Medulla oblongata (tissue), 1 donor: Measurements from ENCODE around the gene FRAS1.
A peak's percentile ranks its signal among the peaks of the same experiment; 100 is the strongest.

Source experiments
- DNase-seq: peaks from one replicate; pipeline ENCODE4 v3.0.0-alpha.2; 2015; ENCODE audit errors: extremely low spot score

The FRAS1 gene

GRCh38 chr4:78578674-78579425, 521.7 kb downstream of the FRAS1 start:
- no peak for DNase-seq

- DNase-seq = peak; percentile 32
These were observed 524.5 kb downstream of the FRAS1 start for GRCh38 chr4:78581618-78582017.

- DNase-seq = no peak
These were observed 527.9 kb downstream of the FRAS1 start for GRCh38 chr4:78584863-78585547.

GRCh38 chr4:78585633-78586032, 528.5 kb downstream of the FRAS1 start:
- no peak for DNase-seq

- DNase-seq = no peak
These were observed 531.9 kb downstream of the FRAS1 start for GRCh38 chr4:78588894-78589545.

- no peak for DNase-seq
These were observed 534.3 kb downstream of the FRAS1 start for GRCh38 chr4:78591404-78591803.

GRCh38 chr4:78592088-78592783, 535.1 kb downstream of the FRAS1 start:
- no peak for DNase-seq
